HepG2 (cell line): ENCODE results near the gene GRIK4. TPM values are rescaled to one million over a fixed set of nuclear protein-coding genes. Genes with fewer than 3 reads are reported as not detected.

Experiments
- ATAC-seq: fragments of 200-7000 bp; cut with Tn5 transposase; 3 replicates; pipeline ENCODE4 v1.9.1; 2020; ENCODE audit warnings: mild to moderate bottlenecking, moderate library complexity
- BruUV-seq: library from RNA; stranded (reverse); fragments of 400-500 nt; replicated peaks from 2 replicates; lab custom pipeline; 2021; lab: Mats Ljungman, UMichigan
- CTCF ChIA-PET: fragments of 300-600 bp; formaldehyde crosslinking; extraction: SDS; loops from one replicate; lab custom pipeline; 2021; ENCODE audit warnings: low total read pairs, inconsistent platforms, low intra/inter-chr PET ratio; lab: Yijun Ruan, JAX
- POLR2A ChIA-PET: fragments of 350-600 bp; sonication (Branson Sonifier 250); formaldehyde crosslinking; loops from one replicate; lab custom pipeline; 2020; ENCODE audit warnings: antibody characterized with exemption, inconsistent platforms; lab: Yijun Ruan, JAX
- DNase-seq: peaks from one replicate; pipeline ENCODE4 v3.0.0-alpha.2; 2015; ENCODE audit warnings: low spot score
- FAIRE-seq: peaks from 3 replicates; lab custom pipeline; 2011; peaks lifted over from hg19 to GRCh38; lab: Jason Lieb, UNC
- H2AFZ ChIP-seq: one replicate; pipeline ENCODE4 v1.6.1; 2011; ENCODE audit warnings: low read length, inconsistent platforms
- H3K27ac ChIP-seq: fragments of 300-600 bp; 3 replicates; pipeline ENCODE4 v1.8.0; 2011; ENCODE audit warnings: mixed run types, mild to moderate bottlenecking, mixed read lengths, low read length, inconsistent platforms; ENCODE audit not compliant: insufficient read depth; ENCODE audit errors: extremely low read length
- H3K27me3 ChIP-seq, 2 experiments: fragments of 200-600 bp in 1 of 2; 2 replicates in 1 of 2; 3 replicates in 1 of 2; pipeline versions ENCODE4 v1.6.0 to v1.8.0; 2011; ENCODE audit warnings: low read length in 2 of 2, mild to moderate bottlenecking in 2 of 2, moderate library complexity in 2 of 2, inconsistent platforms in 1 of 2; ENCODE audit not compliant: insufficient read depth in 2 of 2, control insufficient read depth in 1 of 2
- H3K36me3 ChIP-seq, 2 experiments: fragments of 200-600 bp in 1 of 2; replicated peaks in 1 of 2; 2 replicates in 1 of 2; 3 replicates in 1 of 2; pipeline versions ENCODE4 v1.5.1 to v1.8.0; 2011; ENCODE audit warnings: low read length in 2 of 2, inconsistent platforms in 1 of 2; ENCODE audit not compliant: insufficient read depth in 2 of 2, control insufficient read depth in 1 of 2
- H3K4me1 ChIP-seq: 2 replicates; pipeline ENCODE4 v1.5.1; 2012; ENCODE audit warnings: low read length, inconsistent platforms; ENCODE audit not compliant: insufficient read depth
- H3K4me2 ChIP-seq: 2 replicates; pipeline ENCODE4 v1.6.0; 2011; ENCODE audit warnings: low read depth, low read length, inconsistent platforms
- H3K4me3 ChIP-seq, 3 experiments: fragments of 200-600 bp in 1 of 3; sonication (generic), shearing (Covaris generic) in 1 of 3; replicated peaks in 1 of 3; 2 replicates each; pipeline ENCODE4 v1.5.1; 2011 to 2016; ENCODE audit warnings: low read length in 3 of 3, inconsistent platforms in 2 of 3, low read depth in 2 of 3, mild to moderate bottlenecking in 2 of 3, control low read depth in 1 of 3, mixed read lengths in 1 of 3; ENCODE audit not compliant: insufficient read depth in 1 of 3
- H3K79me2 ChIP-seq: one replicate; pipeline ENCODE4 v1.6.1; 2011; ENCODE audit warnings: low read length, inconsistent platforms; ENCODE audit not compliant: insufficient read depth
- H3K9ac ChIP-seq: 2 replicates; pipeline ENCODE4 v1.6.0; 2011; ENCODE audit warnings: mild to moderate bottlenecking, low read depth, low read length, inconsistent platforms; ENCODE audit not compliant: insufficient read depth
- H3K9me3 ChIP-seq: 2 replicates; pipeline ENCODE4 v1.5.1; 2012; ENCODE audit warnings: mild to moderate bottlenecking, low read length
- H4K20me1 ChIP-seq: 2 replicates; pipeline ENCODE4 v1.6.0; 2011; ENCODE audit warnings: inconsistent platforms, mild to moderate bottlenecking, low read length, moderate library complexity; ENCODE audit not compliant: insufficient read depth
- ASH2L ChIP-seq: fragments of 300-600, 200-600 bp; sonication (generic); IDR thresholded peaks from 2 replicates; pipeline ENCODE4 v1.7.0; 2017; ENCODE audit warnings: low read depth, mild to moderate bottlenecking, moderate library complexity, mixed read lengths, low read length; ENCODE audit not compliant: insufficient read length
- ATRX ChIP-seq: sonication (generic); formaldehyde crosslinking; IDR thresholded peaks from 2 replicates; pipeline ENCODE4 v1.4.0; 2020; ENCODE audit warnings: missing genetic modification reagents, borderline replicate concordance
- BRD4 ChIP-seq: sonication (generic); formaldehyde crosslinking; IDR thresholded peaks from 2 replicates; pipeline ENCODE4 v1.4.0; 2020; ENCODE audit warnings: missing genetic modification reagents
- CBX5 ChIP-seq: sonication (generic); formaldehyde crosslinking; IDR thresholded peaks from 2 replicates; pipeline ENCODE4 v1.4.0; 2020; ENCODE audit warnings: missing genetic modification reagents, borderline replicate concordance
- GZF1 ChIP-seq: sonication (generic); formaldehyde crosslinking; IDR thresholded peaks from 2 replicates; pipeline ENCODE4 v1.5.1; 2020; ENCODE audit warnings: mild to moderate bottlenecking, missing genetic modification reagents
- HOXA9 ChIP-seq: sonication (generic); formaldehyde crosslinking; IDR thresholded peaks from 2 replicates; pipeline ENCODE4 v1.8.1; 2022; ENCODE audit warnings: missing genetic modification reagents, mild to moderate bottlenecking, moderate library complexity, borderline replicate concordance
- MZF1 ChIP-seq: sonication (generic); formaldehyde crosslinking; IDR thresholded peaks from 2 replicates; pipeline ENCODE4 v1.8.1; 2023; ENCODE audit warnings: mild to moderate bottlenecking, missing genetic modification reagents, borderline replicate concordance
- SRSF9 ChIP-seq: fragments of 200-400 bp; formaldehyde crosslinking; IDR thresholded peaks from 2 replicates; pipeline ENCODE4 v1.6.1; 2018; ENCODE audit warnings: borderline replicate concordance, mild to moderate bottlenecking, low read depth, low read length; ENCODE audit not compliant: insufficient read depth, poor library complexity, severe bottlenecking
- TAF1 ChIP-seq: sonication (generic); formaldehyde crosslinking; IDR thresholded peaks from 2 replicates; pipeline ENCODE4 v1.4.0; 2020; ENCODE audit warnings: missing genetic modification reagents
- ZBTB37 ChIP-seq: sonication (generic); formaldehyde crosslinking; IDR thresholded peaks from 2 replicates; pipeline ENCODE4 v1.4.0; 2020; ENCODE audit warnings: mild to moderate bottlenecking, missing genetic modification reagents
- ZNF180 ChIP-seq: sonication (generic); formaldehyde crosslinking; IDR thresholded peaks from 2 replicates; pipeline ENCODE4 v1.4.0; 2020; ENCODE audit warnings: low read depth, missing genetic modification reagents, borderline replicate concordance
- ZNF766 ChIP-seq: sonication (generic); formaldehyde crosslinking; IDR thresholded peaks from 2 replicates; pipeline ENCODE4 v1.5.0; 2020; ENCODE audit warnings: missing genetic modification reagents, borderline replicate concordance
- ZNF790 ChIP-seq: sonication (generic); formaldehyde crosslinking; IDR thresholded peaks from 2 replicates; pipeline ENCODE4 v1.8.0; 2022; ENCODE audit warnings: missing genetic modification reagents, mild to moderate bottlenecking, borderline replicate concordance
- ZNF800 ChIP-seq: sonication (generic); formaldehyde crosslinking; IDR thresholded peaks from 2 replicates; pipeline ENCODE4 v1.4.0; 2020; ENCODE audit warnings: missing genetic modification reagents
- WGBS: methylation state at CpG from one replicate; pipeline ENCODE4 v1.1.6; 2017; ENCODE audit warnings: low lambda C conversion rate; 5-methylcytosine and 5-hydroxymethylcytosine counted together
- in situ Hi-C: cut with HindIII; loops from 2 replicates; pipeline ENCODE4 v1.10.0; 2017; ENCODE audit warnings: low pct_unique_long_range_greater_than_20kb; ENCODE audit not compliant: extremely low pct_ligation_motif_present
- intact Hi-C: fragments of 100-400 bp; cut with micrococcal nuclease; formaldehyde crosslinking; loops from one replicate; pipeline ENCODE4 v1.10.0; 2022; ENCODE audit not compliant: unreplicated experiment
- polyA plus RNA-seq, 8 experiments: library from polyadenylated mRNA; depleted of rRNA in 3 of 8; stranded (reverse) in 7 of 8; unstranded in 1 of 8; fragments of >200 nt; fragmentation: Illumina TruSeq in 4 of 8; extraction: Trizol in 4 of 8; gene quantifications; 2 replicates each; pipeline versions ENCODE4 v1.2.1 to v1.2.3, GENCODE V29; 2011 to 2016; ENCODE audit warnings: low read depth in 4 of 8, missing spikeins in 1 of 8, mixed read lengths in 1 of 8; ENCODE audit not compliant: insufficient read depth in 1 of 8
- total RNA-seq, 5 experiments: library from RNA; depleted of rRNA; stranded (reverse); fragments of >200 nt; fragmentation: Illumina TruSeq; extraction: Trizol; gene quantifications; 2 replicates each; pipeline ENCODE4 v1.2.3, GENCODE V29; 2016; ENCODE audit warnings: low read depth in 1 of 5

Gene GRIK4
- total and polyA plus RNA-seq, 2 of the 13 experiments (the other 11 are each of a cell fraction or from before 2014, with no cell fraction given): 0.04 to 0.07 TPM

GRCh38 chr11:121012091-121012490 lies 500.5 kb downstream of the GRIK4 start:
- intact Hi-C loops: no loop called here
- POLR2A ChIA-PET: no interaction called here
- H3K4me3 ChIP-seq: no peak overlapping the region
- H3K27ac ChIP-seq: no peak overlapping the region
- DNase-seq (no peak), ATAC-seq (no peak), FAIRE-seq (no peak)
- H3K27me3 ChIP-seq: 0 out of 5 replicates have a peak, but pooled peaks cover 0 to 3% of the 10 kb centered on the region in 2 experiments
- in situ Hi-C loops: no loop called here
- H3K9me3 ChIP-seq: no peaks in the 10 kb centered on the region
- no peak overlapping the region for H2AFZ ChIP-seq
- H4K20me1 ChIP-seq: no peaks in the 10 kb centered on the region
- H3K9ac ChIP-seq: no peak overlapping the region
- no TSS peak for BruUV-seq
- no peak overlapping the region for H3K4me2 ChIP-seq
- CTCF ChIA-PET: no interaction called here
- H3K4me1 ChIP-seq: no peaks in the 10 kb centered on the region
- TF ChIP-seq CBX5 (CRISPR knock-in tag) (no peak), ZNF180 (CRISPR knock-in tag) (no peak), MZF1 (CRISPR knock-in tag) (no peak), TAF1 (CRISPR knock-in tag) (no peak), ZNF766 (CRISPR knock-in tag) (no peak), GZF1 (no peak), ZBTB37 (CRISPR knock-in tag) (no peak), SRSF9 (no peak), ATRX (no peak), ASH2L (no peak), ZNF790 (CRISPR knock-in tag) (no peak), ZNF800 (CRISPR knock-in tag) (no peak), HOXA9 (CRISPR knock-in tag) (no peak), BRD4 (CRISPR knock-in tag) (no peak)
- no peaks in the 10 kb centered on the region for H3K36me3 ChIP-seq
- WGBS: 7% methylated on average over 1 of the region's 1 CpG
- no peaks in the 10 kb centered on the region for H3K79me2 ChIP-seq
